ENCODE measurements around the gene ELL2.
A peak's percentile ranks its signal among the peaks of the same experiment; 100 is the strongest.
"Not testable (repeated sequence)": the region's sequence is repeated elsewhere in the genome, so short reads cannot be mapped to it uniquely, and the experiment has no call there.

ELL2 gene

DNA sequence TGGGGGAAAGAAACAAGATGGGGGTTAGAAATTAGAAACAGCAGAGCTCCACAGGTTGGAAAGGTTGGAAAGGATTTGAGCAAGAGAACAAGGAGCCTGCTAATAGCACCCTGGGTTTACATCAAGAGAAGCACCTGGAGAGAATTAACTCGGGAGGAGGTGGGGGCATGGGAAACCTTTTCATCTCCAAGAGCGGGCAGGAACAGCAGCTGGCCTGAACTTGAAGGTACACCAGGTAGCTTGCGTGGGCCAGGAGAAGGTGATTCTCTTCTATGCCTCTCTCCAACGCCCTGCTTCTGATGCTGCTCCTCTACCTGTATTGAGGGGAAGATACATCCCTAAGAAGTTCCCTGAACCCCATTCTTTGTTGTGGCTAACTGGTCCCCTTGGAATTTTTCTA lies 102.0 kb downstream of the ELL2 start:
- DNase-seq (ENCODE audit: low read depth), result no peak

- peak; percentile 44 for DNase-seq (ENCODE audit: low read depth)
Measured at GRCh38 chr5:95858661-95859595, 102.7 kb downstream of the ELL2 start.

DNA sequence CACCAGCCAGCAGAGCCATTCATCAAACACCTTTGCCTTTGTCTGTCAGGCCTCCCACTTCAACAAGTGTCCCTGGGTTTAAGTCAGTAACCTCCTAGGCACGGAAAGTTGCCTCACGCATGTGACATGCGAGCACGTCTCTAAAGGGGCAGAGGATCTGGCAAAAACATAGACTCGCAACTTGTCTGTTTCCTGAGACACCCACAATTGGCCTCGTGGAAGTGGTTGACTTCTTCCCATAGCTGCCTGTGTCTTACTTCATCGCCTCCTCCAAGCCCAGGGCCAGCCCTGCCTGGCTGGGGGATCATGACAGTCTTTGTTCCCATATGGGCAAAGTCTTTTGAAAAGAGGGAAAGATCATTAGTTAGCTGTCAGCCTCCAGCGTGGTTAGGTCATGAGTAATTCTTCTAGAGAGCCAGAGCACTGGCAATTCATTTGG lies 103.6 kb downstream of the ELL2 start:
- DNase-seq (ENCODE audit: low read depth), result no peak

DNA sequence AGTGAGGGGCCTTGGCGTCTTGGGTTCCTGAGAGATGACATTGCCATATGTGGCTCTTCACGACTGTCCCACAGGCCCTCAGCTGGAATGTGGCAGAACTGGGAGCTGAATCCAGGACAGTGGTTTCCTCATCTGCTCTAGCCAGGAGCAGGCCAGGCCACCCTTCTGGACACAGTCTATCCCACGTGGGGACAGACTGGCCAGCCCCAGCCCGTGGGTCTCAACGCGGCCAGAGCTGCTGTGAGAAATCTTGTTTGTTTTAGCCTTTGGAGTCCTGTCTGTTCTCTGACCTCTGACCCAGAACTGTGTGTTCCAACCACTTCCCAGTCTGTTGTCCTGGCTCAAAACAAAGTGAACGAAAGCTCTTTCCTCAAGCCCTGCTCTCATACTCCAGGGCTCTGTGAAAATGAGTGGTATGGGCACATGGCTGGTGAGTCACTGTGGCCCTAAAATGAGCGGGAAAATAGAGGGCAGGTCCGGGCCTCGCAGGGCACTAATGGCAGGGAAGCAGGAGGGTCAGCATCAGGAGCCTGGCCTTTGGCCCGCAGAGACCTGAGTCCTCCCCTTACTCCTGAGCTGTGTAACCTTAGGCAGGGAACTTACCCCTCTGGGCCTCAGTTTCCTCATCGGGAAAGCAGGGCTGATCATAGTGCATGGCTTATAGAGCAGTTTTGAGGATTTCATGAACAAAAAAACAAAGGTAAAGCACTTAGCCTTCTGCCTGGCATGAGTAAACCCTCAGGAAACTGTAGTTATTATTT lies 104.3 kb downstream of the ELL2 start:
- no peak for DNase-seq (ENCODE audit: low read depth)

- DNase-seq (ENCODE audit: low read depth), result no peak
Measured at GRCh38 chr5:95856501-95856981, 105.1 kb downstream of the ELL2 start.

GRCh38 chr5:95853490-95853889 lies 108.2 kb downstream of the ELL2 start:
- no peak for DNase-seq (ENCODE audit: low read depth)

GRCh38 chr5:95852567-95852966 lies 109.1 kb downstream of the ELL2 start:
- DNase-seq (ENCODE audit: low read depth), result no peak

GRCh38 chr5:95851141-95851540 lies 110.5 kb downstream of the ELL2 start:
- DNase-seq (ENCODE audit: low read depth), result not testable (repeated sequence)

DNA sequence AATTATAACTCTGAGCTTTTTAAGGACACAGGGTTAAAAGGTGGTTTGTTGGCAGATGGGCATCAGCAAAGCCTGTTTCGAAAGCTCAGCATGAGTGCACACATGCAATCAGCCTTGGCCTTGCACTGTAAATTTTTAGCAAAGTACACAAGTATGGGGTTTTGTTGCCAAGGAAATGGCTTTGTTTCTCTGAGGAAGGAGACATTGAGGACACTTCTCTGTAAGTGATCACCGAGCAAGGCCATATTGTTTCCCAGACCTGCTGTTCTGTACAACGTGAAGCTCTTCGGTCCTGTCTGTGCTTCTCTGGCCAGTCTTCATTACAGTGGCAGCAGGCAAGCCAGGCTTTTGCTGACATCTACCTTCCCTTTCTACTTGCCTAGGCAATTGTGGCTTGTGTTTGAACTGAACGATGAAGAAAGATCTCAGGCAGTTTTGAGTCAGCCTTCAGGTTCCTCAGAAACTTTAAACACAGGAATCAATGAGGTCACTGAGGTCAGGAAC lies 111.2 kb downstream of the ELL2 start:
- no peak for DNase-seq (ENCODE audit: low read depth)

- DNase-seq (ENCODE audit: low read depth), result no peak
Measured at GRCh38 chr5:95848701-95849100, 113.0 kb downstream of the ELL2 start.

DNA sequence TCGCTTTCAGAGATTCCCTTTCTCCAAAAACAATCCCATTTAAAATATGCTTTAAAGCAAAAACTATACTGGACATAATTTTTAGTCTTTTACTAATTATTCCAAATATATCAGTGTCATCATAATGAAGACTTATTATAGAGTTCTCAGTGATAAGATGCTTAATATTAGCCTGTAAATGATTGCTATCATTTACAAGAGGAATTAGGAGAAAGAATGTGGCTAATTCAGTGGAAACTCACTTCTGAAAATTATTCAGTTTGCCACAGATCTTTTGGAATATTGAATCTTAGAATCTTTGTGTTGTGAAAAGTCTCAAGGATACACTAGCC lies 114.4 kb downstream of the ELL2 start:
- no peak for DNase-seq (ENCODE audit: low read depth)

- DNase-seq (ENCODE audit: low read depth), result no peak
Measured at GRCh38 chr5:95846554-95847260, 114.9 kb downstream of the ELL2 start.

- DNase-seq (ENCODE audit: low read depth), result no peak
Measured at GRCh38 chr5:95845391-95845790, 116.3 kb downstream of the ELL2 start.

DNA sequence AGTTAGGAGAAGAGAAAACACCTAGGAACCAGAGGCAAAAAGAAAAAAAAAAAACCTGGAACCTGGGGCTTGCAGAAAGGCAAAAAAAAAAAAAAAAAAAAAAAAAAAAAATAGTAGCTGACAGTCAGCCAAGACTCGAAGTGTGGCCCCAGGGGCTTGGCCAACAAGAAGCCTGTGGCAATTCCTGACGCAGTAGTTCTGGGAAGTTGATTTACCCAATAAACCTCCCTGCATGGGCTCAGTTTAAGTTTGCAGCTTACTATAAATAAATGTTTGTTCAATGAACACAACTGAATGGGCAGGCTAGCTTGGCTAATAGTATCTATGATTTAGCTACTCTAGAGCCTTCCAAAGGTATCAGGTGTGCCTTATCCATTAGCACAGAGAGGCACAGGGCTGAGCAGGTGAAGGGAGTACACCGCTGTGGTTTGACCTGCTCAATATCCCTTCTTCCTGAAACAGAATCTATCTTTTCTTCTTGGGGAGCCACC lies 117.9 kb downstream of the ELL2 start:
- no peak for DNase-seq (ENCODE audit: low read depth)

- peak; percentile 65 for DNase-seq (ENCODE audit: low read depth)
Measured at GRCh38 chr5:95842854-95843544, 118.7 kb downstream of the ELL2 start.

GRCh38 chr5:95841914-95842812 lies 119.5 kb downstream of the ELL2 start:
- DNase-seq (ENCODE audit: low read depth), result no peak

DNA sequence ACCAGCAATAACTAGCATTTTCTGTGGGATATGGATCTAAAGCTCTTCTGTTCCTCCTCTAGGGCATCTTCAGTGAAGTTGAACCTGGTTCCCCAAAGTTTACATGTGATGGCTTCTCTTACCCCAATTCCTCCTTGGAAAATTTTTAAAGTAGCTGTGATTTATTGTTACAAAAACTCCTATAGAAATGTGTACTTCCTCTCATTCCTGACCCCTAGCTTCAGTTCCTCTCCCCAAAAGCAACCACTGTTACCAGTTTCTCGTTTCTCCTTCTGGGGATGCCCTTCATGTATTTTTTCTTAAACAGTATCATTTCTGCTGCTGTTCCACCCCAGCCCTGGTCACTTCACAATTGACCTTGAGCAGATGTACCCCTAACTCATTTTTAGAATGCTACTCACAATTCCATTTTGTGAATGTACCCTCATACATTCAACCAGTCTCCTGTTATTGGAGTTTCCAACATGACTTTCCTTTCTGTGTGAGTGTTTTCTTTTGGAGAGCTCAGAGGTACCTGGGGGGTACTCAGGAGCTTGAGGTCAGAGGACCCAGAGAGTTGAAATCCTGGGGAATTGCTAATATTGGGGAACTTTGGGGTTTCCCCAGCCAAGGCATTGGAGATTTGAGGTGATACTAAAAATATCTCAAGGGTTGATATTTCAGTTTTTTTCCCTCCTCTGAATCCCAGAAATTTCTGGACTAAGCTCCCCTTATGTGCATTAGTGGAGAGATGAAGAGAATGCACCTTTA lies 120.5 kb downstream of the ELL2 start:
- DNase-seq (ENCODE audit: low read depth), result no peak

DNA sequence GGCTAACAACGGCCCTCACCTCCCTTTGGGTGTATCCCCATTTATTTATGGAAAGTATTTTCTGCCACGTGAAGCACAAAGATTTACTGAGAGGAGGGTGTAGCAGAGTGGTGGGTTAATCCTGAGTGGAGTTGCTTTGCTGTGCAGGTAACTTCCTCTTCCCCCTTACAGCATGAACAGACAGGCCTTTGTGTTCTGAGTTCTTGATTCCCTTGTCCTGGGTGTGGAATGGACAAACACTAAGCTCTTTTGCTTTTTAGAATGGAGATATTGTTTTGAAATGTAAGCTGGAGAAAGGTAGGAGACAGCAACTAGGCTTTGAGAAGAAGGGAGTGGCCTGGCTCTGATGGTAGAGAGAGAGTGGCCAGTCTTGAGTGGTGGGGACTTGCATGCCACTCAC lies 122.0 kb downstream of the ELL2 start:
- DNase-seq (ENCODE audit: low read depth), result no peak

GRCh38 chr5:95838556-95838955 lies 123.1 kb downstream of the ELL2 start:
- DNase-seq (ENCODE audit: low read depth), result no peak

Data from CMK (cell line).